ENCODE results near the gene TNFSF18. TPM values are rescaled to one million over a fixed set of nuclear protein-coding genes. Genes with fewer than 3 reads are reported as not detected.

TNFSF18 gene
- total RNA-seq, 1 experiment from 2014 or later, result not detected

- intact Hi-C loops (cut with micrococcal nuclease; ENCODE audit: unreplicated experiment), result no loop called here
- Histone ChIP-seq H3K36me3 (ENCODE audit: insufficient read depth, low read length, poor library complexity, severe bottlenecking) (no peaks in the 10 kb centered on the region), H3K27ac (ENCODE audit: low read depth, low read length, poor library complexity, severe bottlenecking) (no peak overlapping the region), H3K9me3 (ENCODE audit: low read depth, low read length, poor library complexity, severe bottlenecking) (no peaks in the 10 kb centered on the region), H3K4me3 (ENCODE audit: low read depth, low read length, poor library complexity, severe bottlenecking) (no peak overlapping the region), H3K4me1 (ENCODE audit: insufficient read depth, low read length, poor library complexity, severe bottlenecking) (no peaks in the 10 kb centered on the region), H3K27me3 (replicated peaks; ENCODE audit: insufficient read depth, low read depth, low read length, poor library complexity) (peaks cover 14% of the 10 kb centered on the region)
- TF ChIP-seq EZH2 (IDR thresholded peaks at IDR 0.05; ENCODE audit: borderline replicate concordance, low read depth, low read length, poor library complexity, severe bottlenecking) (no peak), CTCF (conservative IDR thresholded peaks at IDR 0.05; ENCODE audit: low read depth, low read length) (no peak)
- BruUV-seq (replicated peaks), result no TSS peak
- DNase-seq (ENCODE audit: low spot score), result no peak
- ChIA-PET CTCF (no interaction called here), POLR2A (ENCODE audit: low non-redundant PET) (no interaction called here)
Observed at GRCh38 chr1:173097001-173097400, 46.3 kb upstream of the TNFSF18 start.

GRCh38 chr1:173095632-173096031, 44.9 kb upstream of the TNFSF18 start:
- H3K4me1 ChIP-seq (ENCODE audit: insufficient read depth, low read length, poor library complexity, severe bottlenecking), result no peaks in the 10 kb centered on the region
- CTCF ChIA-PET, result no interaction called here
- POLR2A ChIA-PET (ENCODE audit: low non-redundant PET), result no interaction called here

GRCh38 chr1:173094541-173094940, 43.8 kb upstream of the TNFSF18 start:
- no peaks in the 10 kb centered on the region for H3K9me3 ChIP-seq (ENCODE audit: low read depth, low read length, poor library complexity, severe bottlenecking)
- no peaks in the 10 kb centered on the region for H3K4me1 ChIP-seq (ENCODE audit: insufficient read depth, low read length, poor library complexity, severe bottlenecking)
- POLR2A ChIA-PET (ENCODE audit: low non-redundant PET), result no interaction called here
- no peak for DNase-seq (ENCODE audit: low spot score)
- CTCF ChIA-PET, result no interaction called here
- no peak overlapping the region for H3K4me3 ChIP-seq (ENCODE audit: low read depth, low read length, poor library complexity, severe bottlenecking)
- BruUV-seq (replicated peaks), result no TSS peak
- no peaks in the 10 kb centered on the region for H3K36me3 ChIP-seq (ENCODE audit: insufficient read depth, low read length, poor library complexity, severe bottlenecking)
- H3K27ac ChIP-seq (ENCODE audit: low read depth, low read length, poor library complexity, severe bottlenecking), result no peak overlapping the region
- H3K27me3 ChIP-seq (replicated peaks; ENCODE audit: insufficient read depth, low read depth, low read length, poor library complexity), result peaks cover 14% of the 10 kb centered on the region
- no peak for TF ChIP-seq CTCF (conservative IDR thresholded peaks at IDR 0.05; ENCODE audit: low read depth, low read length)
- no peak for TF ChIP-seq EZH2 (IDR thresholded peaks at IDR 0.05; ENCODE audit: borderline replicate concordance, low read depth, low read length, poor library complexity, severe bottlenecking)
- intact Hi-C loops (cut with micrococcal nuclease; ENCODE audit: unreplicated experiment), result no loop called here

More at GRCh38 chr1:173095632-173096031, 44.9 kb upstream of the TNFSF18 start:
- peaks cover 14% of the 10 kb centered on the region for H3K27me3 ChIP-seq (replicated peaks; ENCODE audit: insufficient read depth, low read depth, low read length, poor library complexity)
- H3K9me3 ChIP-seq (ENCODE audit: low read depth, low read length, poor library complexity, severe bottlenecking), result no peaks in the 10 kb centered on the region
- TF ChIP-seq CTCF (conservative IDR thresholded peaks at IDR 0.05; ENCODE audit: low read depth, low read length), result no peak
- no peak for TF ChIP-seq EZH2 (IDR thresholded peaks at IDR 0.05; ENCODE audit: borderline replicate concordance, low read depth, low read length, poor library complexity, severe bottlenecking)
- DNase-seq (ENCODE audit: low spot score), result no peak
- intact Hi-C loops (cut with micrococcal nuclease; ENCODE audit: unreplicated experiment), result no loop called here
- H3K27ac ChIP-seq (ENCODE audit: low read depth, low read length, poor library complexity, severe bottlenecking), result no peak overlapping the region
- BruUV-seq (replicated peaks), result no TSS peak
- no peaks in the 10 kb centered on the region for H3K36me3 ChIP-seq (ENCODE audit: insufficient read depth, low read length, poor library complexity, severe bottlenecking)
- H3K4me3 ChIP-seq (ENCODE audit: low read depth, low read length, poor library complexity, severe bottlenecking), result no peak overlapping the region
